ENCODE data around the gene KIF1B.
A peak's percentile ranks its signal among the peaks of the same experiment; 100 is the strongest.

The KIF1B gene

GRCh38 chr1:10299151-10299550, 88.8 kb downstream of the KIF1B start:
- DNase-seq (ENCODE audit: low read depth), result peak; percentile 44
- peak overlapping the region; percentile 18; the same call in 1 of the 2 replicates for H3K4me3 ChIP-seq (ENCODE audit: low read depth, low read length)
- no peak for TF ChIP-seq CTCF (IDR thresholded peaks at IDR 0.05; ENCODE audit: insufficient read depth, low read depth, low read length, missing control alignments)

GRCh38 chr1:10302416-10302815, 92.0 kb downstream of the KIF1B start:
- no peak for TF ChIP-seq CTCF (IDR thresholded peaks at IDR 0.05; ENCODE audit: insufficient read depth, low read depth, low read length, missing control alignments)
- DNase-seq (ENCODE audit: low read depth), result no peak

GRCh38 chr1:10304295-10304694, 93.9 kb downstream of the KIF1B start:
- TF ChIP-seq CTCF (IDR thresholded peaks at IDR 0.05; ENCODE audit: insufficient read depth, low read depth, low read length, missing control alignments), result no peak
- no peak overlapping the region for H3K4me3 ChIP-seq (ENCODE audit: low read depth, low read length)
- no peak for DNase-seq (ENCODE audit: low read depth)

More at GRCh38 chr1:10302416-10302815, 92.0 kb downstream of the KIF1B start:
- H3K4me3 ChIP-seq (ENCODE audit: low read depth, low read length), result no peak overlapping the region

- no peak overlapping the region for H3K4me3 ChIP-seq (ENCODE audit: low read depth, low read length)
- no peak for TF ChIP-seq CTCF (IDR thresholded peaks at IDR 0.05; ENCODE audit: insufficient read depth, low read depth, low read length, missing control alignments)
- no peak for DNase-seq (ENCODE audit: low read depth)
These were observed 96.1 kb downstream of the KIF1B start for GRCh38 chr1:10306435-10306834.

GRCh38 chr1:10308001-10308400, 97.6 kb downstream of the KIF1B start:
- no peak for DNase-seq (ENCODE audit: low read depth)
- H3K4me3 ChIP-seq (ENCODE audit: low read depth, low read length), result no peak overlapping the region
- no peak for TF ChIP-seq CTCF (IDR thresholded peaks at IDR 0.05; ENCODE audit: insufficient read depth, low read depth, low read length, missing control alignments)

GRCh38 chr1:10309243-10310011, 99.1 kb downstream of the KIF1B start:
- TF ChIP-seq CTCF (IDR thresholded peaks at IDR 0.05; ENCODE audit: insufficient read depth, low read depth, low read length, missing control alignments), result no peak
- no peak for DNase-seq (ENCODE audit: low read depth)
- no peak overlapping the region for H3K4me3 ChIP-seq (ENCODE audit: low read depth, low read length)

GRCh38 chr1:10316752-10317151, 106.4 kb downstream of the KIF1B start:
- no peak for TF ChIP-seq CTCF (IDR thresholded peaks at IDR 0.05; ENCODE audit: insufficient read depth, low read depth, low read length, missing control alignments)
- no peak for DNase-seq (ENCODE audit: low read depth)

More at GRCh38 chr1:10316752-10317151, 106.4 kb downstream of the KIF1B start:
- no peak overlapping the region for H3K4me3 ChIP-seq (ENCODE audit: low read depth, low read length)

Data from GM12865 (cell line).